Stromal cell of bone marrow (primary cell): ENCODE results near the gene PPP2CA.
"Not testable (repeated sequence)": the region's sequence is repeated elsewhere in the genome, so short reads cannot be mapped to it uniquely, and the experiment has no call there.

Experiments
- DNase-seq: peaks from one replicate; pipeline ENCODE4 v3.0.0-alpha.2; 2012; ENCODE audit warnings: low read depth

Gene PPP2CA

DNA sequence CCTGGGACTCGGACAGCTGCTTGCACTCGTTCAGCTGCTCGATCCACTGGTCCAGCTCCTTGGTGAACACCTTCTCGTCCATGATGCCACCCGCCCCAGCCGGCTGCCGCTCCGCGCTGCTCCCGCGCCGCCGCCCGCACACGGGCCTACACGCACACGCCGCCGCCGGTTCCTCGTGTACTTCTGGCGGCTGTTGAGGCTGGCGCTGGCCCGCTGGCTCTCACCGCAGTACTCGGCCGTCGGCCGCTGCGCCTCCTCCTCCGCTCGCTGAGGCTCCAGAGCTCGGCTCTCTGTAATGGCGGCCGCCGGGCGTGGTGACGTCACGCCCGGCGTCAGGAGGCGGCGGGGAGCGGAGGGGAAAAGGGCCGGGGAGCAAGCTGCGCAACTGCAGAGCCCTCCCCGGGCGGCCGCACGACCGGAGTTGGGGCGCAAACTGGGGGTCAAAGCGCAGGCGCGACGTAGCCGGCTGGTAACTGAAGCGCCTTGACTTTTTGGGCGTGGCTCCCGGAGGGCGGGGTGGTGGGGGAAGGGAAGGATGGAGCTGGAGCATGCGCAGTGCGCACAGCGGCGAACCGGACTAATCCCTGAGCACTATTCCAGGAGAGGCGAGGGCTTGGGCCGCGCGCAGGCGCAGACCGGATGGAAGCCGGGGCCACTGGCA, at the start of gene PPP2CA:
Gene PPP2CA, minus strand, starts transcription at position 294 of the 661 bp plus-strand sequence. Its CDS starts 212 bp downstream, at position 82.
- DNase-seq = peak; percentile 96

GRCh38 chr5:134273642-134274395, 47.9 kb upstream of the PPP2CA start:
- no peak for DNase-seq

DNA sequence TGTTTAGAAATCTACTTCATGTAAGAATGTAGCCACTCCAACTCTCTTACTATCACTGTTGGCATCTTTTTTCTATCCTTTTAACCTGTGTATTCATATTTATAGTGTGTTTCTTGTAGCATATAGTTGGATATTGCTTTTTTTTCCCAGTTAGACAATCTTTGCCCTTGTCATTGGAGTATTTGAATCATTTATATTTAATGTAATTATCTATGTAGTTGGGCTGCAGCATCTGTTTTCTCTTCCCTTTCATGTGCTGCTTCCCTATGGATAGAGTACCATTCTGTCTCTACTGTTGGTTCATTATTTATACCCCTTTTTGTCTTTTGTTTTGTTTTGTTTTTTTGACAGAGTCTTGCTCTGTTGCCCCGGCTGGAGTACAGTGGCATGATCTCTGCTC, 45.2 kb upstream of the PPP2CA start:
- DNase-seq = no peak

- DNase-seq = no peak
These were observed 43.0 kb upstream of the PPP2CA start for GRCh38 chr5:134268919-134269318.

GRCh38 chr5:134268019-134268601, 42.2 kb upstream of the PPP2CA start:
- no peak for DNase-seq

GRCh38 chr5:134267366-134268018, 41.6 kb upstream of the PPP2CA start:
- DNase-seq = no peak

GRCh38 chr5:134263801-134264200, 37.9 kb upstream of the PPP2CA start:
- no peak for DNase-seq

DNA sequence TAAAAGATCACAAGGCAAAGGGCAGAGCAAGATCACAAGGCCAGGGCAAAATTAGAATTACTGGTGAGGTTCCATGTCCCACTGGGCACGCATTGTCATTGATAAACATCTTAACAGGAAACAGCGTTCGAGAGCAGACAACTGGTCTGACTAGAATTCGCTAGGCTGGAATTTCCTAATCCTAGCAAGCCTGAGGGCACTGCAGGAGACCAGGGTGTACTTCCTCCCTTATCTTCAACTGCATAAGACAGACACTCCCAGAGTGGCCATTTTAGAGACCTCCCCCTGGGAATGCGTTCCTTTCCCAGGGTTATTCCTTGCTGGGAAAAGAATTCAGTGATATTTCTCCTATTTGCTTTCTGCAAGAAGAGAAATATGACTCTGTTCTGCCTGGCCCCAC, 36.8 kb upstream of the PPP2CA start:
- DNase-seq = not testable (repeated sequence)

DNA sequence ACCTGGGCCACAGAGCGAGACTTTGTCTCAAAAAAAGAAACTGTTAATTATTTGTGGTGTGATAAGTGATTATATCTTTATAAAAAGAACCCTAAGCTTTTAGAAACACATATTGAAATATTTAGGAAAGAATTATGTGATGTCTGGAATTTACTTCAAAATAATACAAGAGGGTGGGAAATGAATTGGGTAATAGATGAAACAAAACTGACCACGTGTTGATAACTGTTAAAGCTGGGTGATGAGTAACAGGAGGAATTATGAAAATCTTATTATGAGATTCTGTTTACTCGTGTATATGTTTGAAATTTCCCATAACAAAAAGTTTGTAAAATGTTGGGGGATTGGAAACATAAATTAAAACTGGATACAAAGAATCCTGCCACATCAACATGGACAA, 33.0 kb upstream of the PPP2CA start:
- DNase-seq = no peak

GRCh38 chr5:134257176-134257575, 31.3 kb upstream of the PPP2CA start:
- no peak for DNase-seq

DNA sequence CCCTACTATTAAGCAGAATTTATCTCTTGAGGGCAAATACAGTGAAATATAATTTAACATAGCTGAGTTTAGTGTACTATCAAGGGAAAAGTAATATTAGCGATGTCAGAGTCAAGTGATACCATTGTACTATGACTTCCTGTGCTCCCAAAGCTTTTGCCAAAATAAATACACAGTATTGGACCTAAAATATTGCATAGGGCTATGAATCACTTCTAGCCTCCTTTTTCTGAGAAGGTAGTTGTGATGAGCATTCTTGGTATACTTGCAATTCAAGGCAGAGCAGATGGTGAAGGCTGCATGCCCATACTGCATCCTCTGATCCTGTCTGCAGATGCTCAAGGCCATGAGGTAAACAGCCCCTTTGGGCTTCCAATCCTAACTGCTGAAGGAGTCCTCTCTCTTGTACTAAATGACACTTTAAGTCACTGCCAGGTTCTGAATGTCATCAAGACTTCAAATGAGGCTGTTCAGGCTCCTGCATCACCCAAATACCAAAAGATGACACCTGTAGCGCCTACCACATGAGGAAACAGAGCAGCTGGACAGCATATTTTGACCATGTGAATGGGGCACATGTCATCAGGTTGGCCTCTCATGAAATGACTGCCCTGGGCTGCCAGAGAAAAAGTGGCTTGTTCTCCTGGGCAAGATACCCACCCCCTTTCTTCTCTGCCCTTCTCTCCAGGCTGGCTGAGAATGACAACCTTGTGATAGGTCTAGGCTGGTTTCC, 29.7 kb upstream of the PPP2CA start:
- no peak for DNase-seq

DNA sequence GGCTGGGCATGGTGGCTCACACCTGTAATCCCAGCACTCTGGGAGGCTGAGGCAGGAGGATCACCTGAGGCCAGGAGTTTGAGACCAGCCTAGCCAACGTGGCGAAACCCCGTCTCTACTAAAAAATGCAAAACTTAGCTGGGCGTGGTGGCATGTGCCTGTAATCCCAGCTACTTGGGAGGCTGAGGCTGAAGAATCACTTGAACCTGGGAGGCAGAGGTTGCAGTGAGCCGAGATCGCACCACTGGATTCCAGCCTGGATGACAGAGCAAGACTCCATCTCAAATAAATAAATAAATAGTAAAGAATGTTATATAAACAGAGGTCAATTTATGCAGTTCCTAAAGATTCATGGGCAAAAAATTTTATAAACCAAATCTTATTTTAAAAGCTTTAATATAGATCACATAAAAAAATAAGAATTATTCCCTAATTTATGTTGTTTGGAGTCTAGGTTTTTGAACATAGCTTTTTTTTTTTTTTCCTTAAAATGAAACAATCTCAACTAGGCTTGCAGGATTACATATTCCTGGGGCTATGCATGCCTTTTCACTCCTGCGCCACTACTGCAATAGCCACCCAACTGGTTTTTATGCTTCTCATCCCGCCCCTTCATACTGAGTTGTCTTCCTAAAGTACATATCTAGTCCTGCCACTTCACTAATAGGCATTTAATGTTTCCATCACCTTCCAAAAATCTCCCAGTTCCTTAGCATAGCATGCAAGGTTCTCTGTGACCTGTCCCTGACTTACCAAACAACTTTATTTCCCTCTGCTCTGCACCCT, 27.7 kb upstream of the PPP2CA start:
- DNase-seq = not testable (repeated sequence)

DNA sequence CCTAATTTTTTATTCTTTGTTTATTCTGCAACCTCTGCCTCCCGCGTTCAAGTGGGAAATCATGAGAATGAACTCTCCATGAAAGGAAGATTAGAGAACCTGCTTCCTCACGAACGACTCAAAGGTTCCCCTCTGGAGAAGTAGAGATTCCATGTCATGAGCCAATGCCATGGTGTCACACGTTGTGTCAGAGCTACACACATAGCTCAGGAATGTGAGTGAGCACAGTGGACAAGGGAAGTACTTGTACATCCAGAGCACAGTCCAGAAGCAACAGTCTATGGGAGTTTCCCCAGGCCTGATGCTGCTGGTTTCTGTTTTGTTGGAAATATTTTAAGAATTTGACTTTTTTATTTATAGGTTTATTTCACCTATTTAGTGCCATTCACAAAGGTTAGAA, 26.8 kb upstream of the PPP2CA start:
- peak; percentile 69 for DNase-seq

DNA sequence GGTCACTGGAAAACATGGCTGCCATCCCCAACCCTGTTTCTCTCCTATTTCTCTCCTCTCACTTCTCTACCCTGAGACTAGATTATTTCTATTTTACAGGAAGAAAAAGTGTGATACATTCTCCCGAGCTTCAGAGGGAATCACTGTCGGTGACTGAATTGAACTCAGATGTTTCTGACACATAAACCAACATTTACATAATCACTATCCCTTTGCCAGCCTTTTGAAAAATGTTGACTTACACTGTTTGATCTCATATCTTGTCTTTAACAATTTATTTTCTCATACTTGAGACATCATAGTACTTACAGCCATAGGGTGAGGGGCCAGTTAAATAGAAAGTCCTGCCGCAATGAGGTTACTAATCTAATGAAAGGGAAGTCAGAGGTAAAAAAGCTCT, 25.1 kb upstream of the PPP2CA start:
- DNase-seq = no peak

DNA sequence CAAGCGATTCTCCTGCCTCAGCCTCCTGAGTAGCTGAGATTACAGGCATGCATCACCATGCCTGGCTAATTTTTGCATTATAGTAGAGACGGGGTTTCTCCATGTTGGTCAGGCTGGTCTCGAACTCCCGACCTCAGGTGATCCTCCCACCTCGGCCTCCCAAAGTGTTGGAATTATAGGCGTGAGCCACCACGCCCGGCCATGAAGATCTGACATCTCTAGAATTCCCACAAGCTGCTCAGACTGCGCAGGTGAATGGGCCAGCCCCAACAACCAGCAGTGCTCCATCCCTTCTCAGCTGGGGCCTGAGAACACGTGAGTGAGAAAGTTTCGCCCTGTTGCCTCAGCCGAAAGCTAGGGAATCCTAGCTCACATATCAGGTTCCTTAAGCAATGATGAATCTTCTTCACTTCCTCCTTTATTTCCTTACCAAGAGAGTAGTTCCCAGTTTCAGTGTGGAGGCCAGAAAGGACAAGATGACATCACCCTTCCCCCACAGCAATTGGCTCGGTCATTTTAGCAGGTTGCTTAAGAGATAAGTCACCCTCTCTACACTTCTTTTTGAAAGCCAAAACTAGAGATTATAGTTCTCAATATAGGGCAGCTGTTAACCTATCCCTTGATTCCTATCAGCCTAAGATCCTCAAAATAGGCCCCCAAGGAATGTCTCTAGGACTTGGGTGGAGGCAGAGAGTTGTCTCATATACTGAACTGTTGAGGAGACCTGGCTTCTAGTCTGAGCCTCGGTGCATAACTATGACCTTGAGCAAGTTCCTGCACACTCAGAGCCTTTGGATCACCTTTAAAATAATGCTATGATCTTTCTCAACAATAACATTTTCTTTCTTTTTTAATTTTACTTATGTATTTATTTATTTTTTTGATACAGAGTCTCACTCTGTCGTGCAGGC, 23.9 kb upstream of the PPP2CA start:
- DNase-seq = peak; percentile 28

GRCh38 chr5:134248256-134248655, 22.4 kb upstream of the PPP2CA start:
- DNase-seq = no peak

DNA sequence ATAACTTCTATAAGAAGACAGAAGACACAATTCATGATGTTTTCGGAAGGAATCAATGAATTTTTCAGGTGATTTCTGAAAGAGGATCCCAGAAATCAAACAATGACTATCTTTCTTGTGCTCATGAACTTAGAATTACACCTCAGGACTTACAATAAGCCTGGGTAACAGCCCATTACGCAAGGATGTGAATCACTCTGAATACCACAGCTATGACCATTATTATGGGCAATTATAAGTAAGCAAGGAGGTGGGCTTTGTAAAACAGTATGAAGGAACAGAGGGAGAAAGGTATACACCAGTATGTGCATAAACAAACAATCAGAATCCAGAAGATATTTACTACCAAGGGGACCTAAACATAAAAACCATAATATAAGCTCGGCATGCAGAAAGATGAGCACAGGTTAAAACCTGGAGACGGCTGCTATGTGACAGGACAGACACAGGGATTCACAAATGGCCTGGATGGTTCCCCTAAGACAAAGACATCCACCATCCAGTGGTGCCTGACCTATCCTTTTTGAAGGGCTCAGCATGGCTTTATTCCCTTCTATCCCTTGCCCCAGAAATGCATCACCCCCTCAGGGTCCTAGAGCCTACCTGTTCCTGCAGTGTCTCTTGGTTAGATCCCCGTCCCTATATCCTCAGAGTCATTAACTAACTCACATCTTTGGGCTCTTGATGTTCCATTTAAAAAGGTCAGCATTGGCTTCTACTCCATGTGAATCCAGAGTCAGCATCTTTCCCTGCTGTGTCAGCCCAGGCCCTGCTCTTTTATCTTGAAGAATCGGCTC, 21.8 kb upstream of the PPP2CA start:
- peak; percentile 80 for DNase-seq

DNA sequence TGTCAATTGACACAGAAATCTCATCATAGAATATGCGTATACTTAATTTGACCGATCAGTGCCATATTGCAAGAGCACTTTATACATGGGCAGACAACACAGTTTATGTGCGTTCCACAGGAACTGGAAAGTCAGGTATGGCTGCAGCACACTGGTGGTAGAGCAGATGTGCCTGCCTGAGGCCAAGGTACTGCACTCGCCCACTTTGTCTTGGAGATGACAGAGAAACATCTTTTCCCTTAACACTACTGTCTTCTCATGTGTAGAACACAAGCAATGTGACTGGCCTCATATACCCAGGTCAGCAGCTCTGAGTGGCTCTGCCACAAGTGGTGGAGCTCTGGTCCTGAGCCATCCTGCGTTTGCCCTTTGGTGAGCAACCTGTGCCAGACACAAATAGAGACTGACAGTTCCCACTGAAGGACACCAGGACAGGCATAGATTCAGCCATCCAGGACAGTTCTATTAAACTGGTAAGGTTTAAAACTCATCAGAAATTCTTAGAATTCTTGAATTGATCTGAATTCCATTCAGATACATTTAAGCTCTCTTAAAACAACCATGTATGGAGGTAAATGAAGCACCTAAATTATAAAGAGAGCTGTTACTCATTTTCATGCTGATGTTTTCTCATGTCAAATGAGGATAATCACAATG, 21.0 kb upstream of the PPP2CA start:
- DNase-seq = no peak

DNA sequence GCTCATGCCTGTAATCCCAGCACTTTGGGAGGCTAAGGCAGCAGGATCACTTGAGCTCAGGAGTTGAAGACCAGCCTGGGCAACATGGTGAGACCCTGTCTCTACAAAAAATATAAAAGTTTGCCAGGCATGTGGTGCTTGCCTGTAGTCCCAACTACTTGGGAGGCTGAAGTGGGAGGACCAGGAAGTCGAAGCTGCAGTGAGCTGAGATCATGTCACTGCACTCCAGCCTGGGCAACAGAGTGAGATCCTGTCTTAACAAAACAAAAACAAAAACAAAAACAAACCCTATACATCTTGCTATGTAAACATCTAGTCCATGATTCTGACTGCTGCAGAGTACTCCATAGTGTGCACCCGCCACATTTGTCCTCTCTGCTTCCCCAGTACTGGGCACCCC, 19.8 kb upstream of the PPP2CA start:
- DNase-seq = no peak
